BE2C (cell line): ENCODE measurements around the gene NPFFR1.

ENCODE experiments used
- DNase-seq: peaks from one replicate; pipeline ENCODE4 v3.0.0-alpha.2; 2020
- H3K27me3 ChIP-seq: fragments of 250-450 bp; sonication (Bioruptor Pico); 2 replicates; pipeline ENCODE4 v1.5.1; 2020; ENCODE audit warnings: mild to moderate bottlenecking
- H3K36me3 ChIP-seq: fragments of 250-450 bp; sonication (Bioruptor Pico); 2 replicates; pipeline ENCODE4 v1.5.1; 2020; ENCODE audit warnings: mild to moderate bottlenecking
- H3K4me1 ChIP-seq: fragments of 250-450 bp; sonication (Bioruptor Pico); 2 replicates; pipeline ENCODE4 v1.5.1; 2020
- H3K4me3 ChIP-seq: 2 replicates; pipeline ENCODE4 v1.5.1; 2011; ENCODE audit warnings: low read depth, low read length
- H3K9me3 ChIP-seq: fragments of 250-450 bp; sonication (Bioruptor Pico); 2 replicates; pipeline ENCODE4 v1.5.1; 2020
- TF ChIP-seq, protein P1 (sequence below): IDR thresholded peaks from 2 replicates; pipeline ENCODE4 v1.5.1; 2012; ENCODE audit warnings: mild to moderate bottlenecking, low read depth, low read length

The NPFFR1 gene

GRCh38 chr10:70317943-70318318, 34.1 kb upstream of the NPFFR1 start:
- Histone ChIP-seq H3K4me3 (no peak overlapping the region), H3K27me3 (no peaks in the 10 kb centered on the region), H3K9me3 (no peaks in the 10 kb centered on the region), H3K4me1 (no peaks in the 10 kb centered on the region), H3K36me3 (no peaks in the 10 kb centered on the region)
- TF ChIP-seq, protein P1, sequence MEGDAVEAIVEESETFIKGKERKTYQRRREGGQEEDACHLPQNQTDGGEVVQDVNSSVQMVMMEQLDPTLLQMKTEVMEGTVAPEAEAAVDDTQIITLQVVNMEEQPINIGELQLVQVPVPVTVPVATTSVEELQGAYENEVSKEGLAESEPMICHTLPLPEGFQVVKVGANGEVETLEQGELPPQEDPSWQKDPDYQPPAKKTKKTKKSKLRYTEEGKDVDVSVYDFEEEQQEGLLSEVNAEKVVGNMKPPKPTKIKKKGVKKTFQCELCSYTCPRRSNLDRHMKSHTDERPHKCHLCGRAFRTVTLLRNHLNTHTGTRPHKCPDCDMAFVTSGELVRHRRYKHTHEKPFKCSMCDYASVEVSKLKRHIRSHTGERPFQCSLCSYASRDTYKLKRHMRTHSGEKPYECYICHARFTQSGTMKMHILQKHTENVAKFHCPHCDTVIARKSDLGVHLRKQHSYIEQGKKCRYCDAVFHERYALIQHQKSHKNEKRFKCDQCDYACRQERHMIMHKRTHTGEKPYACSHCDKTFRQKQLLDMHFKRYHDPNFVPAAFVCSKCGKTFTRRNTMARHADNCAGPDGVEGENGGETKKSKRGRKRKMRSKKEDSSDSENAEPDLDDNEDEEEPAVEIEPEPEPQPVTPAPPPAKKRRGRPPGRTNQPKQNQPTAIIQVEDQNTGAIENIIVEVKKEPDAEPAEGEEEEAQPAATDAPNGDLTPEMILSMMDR, result no peak
- DNase-seq, result no peak

DNA sequence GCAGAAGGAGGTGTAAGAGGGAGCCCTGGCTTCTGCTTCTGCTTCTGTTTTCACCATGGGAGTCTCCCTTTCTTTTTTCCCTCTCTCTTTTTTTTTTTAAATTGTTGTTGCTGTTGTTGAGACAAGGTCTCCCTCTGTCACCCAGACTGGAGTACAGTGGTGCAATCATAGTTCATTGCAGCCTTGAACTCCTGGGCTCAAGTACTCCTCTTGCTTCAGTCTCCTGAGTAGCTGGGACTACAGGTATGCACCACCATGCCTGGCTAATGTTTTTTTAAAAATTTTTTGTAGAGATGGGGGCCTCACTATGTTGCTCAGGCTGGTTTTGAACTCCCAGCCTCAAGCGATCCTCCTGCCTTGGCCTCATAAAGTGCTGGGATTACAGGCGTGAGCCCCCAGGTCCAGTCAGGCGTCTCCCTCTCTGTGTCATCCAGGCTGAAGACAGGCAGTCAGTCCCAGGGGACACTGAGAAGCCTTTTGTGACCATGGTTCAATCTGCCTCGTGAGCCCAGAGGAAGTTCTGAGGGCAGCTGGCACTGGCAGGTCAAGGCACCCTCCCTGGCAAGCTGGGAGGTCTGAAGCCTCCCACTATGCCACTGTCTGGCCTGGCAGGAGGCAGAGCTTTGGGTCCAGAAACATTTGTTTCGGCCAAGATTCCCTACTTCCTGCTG, 33.6 kb upstream of the NPFFR1 start:
- no peak overlapping the region for H3K4me3 ChIP-seq
- H3K36me3 ChIP-seq, result no peaks in the 10 kb centered on the region
- no peaks in the 10 kb centered on the region for H3K27me3 ChIP-seq
- DNase-seq, result no peak
- H3K4me1 ChIP-seq, result no peaks in the 10 kb centered on the region
- TF ChIP-seq, protein P1, result no peak
- H3K9me3 ChIP-seq, result no peaks in the 10 kb centered on the region

DNA sequence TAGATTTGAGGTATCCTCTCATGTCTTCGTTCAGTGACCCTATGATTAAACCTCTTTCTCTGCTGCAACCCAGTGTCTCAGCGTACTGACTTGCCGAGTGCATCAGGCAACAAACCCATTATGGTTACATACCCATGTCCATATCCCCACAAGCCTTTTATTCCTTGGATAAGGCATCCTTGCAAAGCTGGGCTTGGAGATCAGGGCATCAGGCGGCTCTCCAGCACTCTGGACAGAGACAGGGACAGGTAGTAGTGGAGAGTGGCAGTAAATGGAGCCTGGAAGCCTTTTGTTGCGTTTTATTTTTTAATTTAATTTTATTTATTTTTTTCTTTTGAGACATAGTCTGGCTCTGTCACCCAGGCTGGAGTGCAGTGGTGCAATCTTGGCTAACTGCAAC, 32.0 kb upstream of the NPFFR1 start:
- no peak overlapping the region for H3K4me3 ChIP-seq
- no peaks in the 10 kb centered on the region for H3K36me3 ChIP-seq
- TF ChIP-seq, protein P1, result no peak
- no peak for DNase-seq
- H3K4me1 ChIP-seq, result no peaks in the 10 kb centered on the region
- no peaks in the 10 kb centered on the region for H3K9me3 ChIP-seq
- H3K27me3 ChIP-seq, result no peaks in the 10 kb centered on the region

DNA sequence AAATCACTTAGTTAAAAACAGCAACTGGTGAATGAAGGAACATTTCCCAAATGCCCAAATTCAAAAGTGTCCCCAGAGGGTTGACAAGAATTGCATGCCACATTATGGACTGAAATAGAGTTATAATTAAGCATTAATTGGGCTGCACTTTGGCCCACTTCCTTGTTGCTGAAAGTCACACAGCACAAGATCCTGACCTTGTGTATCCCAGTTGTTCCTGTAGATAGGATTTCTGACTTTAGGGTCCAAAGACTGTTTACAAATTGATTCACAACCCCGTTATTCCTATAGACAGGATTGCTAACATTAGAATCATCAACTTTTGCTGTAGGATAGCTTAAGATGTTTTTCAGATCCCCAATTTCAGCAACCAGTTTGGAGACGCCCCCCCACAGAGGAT, 31.5 kb upstream of the NPFFR1 start:
- Histone ChIP-seq H3K27me3 (no peaks in the 10 kb centered on the region), H3K4me3 (no peak overlapping the region), H3K4me1 (no peaks in the 10 kb centered on the region), H3K9me3 (no peaks in the 10 kb centered on the region), H3K36me3 (no peaks in the 10 kb centered on the region)
- no peak for DNase-seq
- TF ChIP-seq, protein P1, result no peak

DNA sequence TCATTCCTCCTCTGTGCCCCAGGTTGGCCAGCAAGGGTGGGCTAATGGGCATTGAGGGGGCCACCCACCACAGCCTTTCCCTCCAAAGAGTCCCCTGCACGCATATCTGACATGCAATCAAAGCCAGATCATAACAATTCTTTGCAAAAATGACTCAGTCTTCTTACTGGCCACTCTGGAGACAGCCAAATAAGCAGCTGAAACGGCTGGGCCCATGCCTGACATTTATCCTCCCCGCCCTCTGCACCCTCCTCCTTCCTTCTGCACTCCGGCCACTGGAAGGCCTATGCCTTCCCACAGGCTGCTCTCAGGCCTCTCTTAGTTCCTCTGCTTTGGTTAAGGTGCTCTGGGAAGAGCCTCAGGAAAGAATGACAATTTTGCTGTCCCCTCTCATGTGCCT, 29.2 kb upstream of the NPFFR1 start:
- H3K27me3 ChIP-seq, result no peaks in the 10 kb centered on the region
- no peak for DNase-seq
- no peak overlapping the region for H3K4me3 ChIP-seq
- TF ChIP-seq, protein P1, result no peak
- H3K4me1 ChIP-seq, result no peaks in the 10 kb centered on the region
- H3K9me3 ChIP-seq, result no peaks in the 10 kb centered on the region
- no peaks in the 10 kb centered on the region for H3K36me3 ChIP-seq

GRCh38 chr10:70312249-70312648, 28.4 kb upstream of the NPFFR1 start:
- H3K36me3 ChIP-seq, result no peaks in the 10 kb centered on the region
- H3K27me3 ChIP-seq, result no peaks in the 10 kb centered on the region
- H3K4me1 ChIP-seq, result no peaks in the 10 kb centered on the region
- no peak for DNase-seq
- TF ChIP-seq, protein P1, result no peak
- no peak overlapping the region for H3K4me3 ChIP-seq
- H3K9me3 ChIP-seq, result no peaks in the 10 kb centered on the region
